GM10266 (cell line): Measurements from ENCODE around the gene NEK1.

Experiments
- DNase-seq: peaks from one replicate; pipeline ENCODE4 v3.0.0; 2012; ENCODE audit errors: extremely low spot score
- TF ChIP-seq, protein P1 (sequence below): IDR thresholded peaks from 2 replicates; pipeline ENCODE4 v1.5.1; 2012; ENCODE audit warnings: mild to moderate bottlenecking, low read depth; ENCODE audit not compliant: control insufficient read depth, insufficient read depth; ENCODE audit errors: missing control alignments

Gene NEK1

DNA sequence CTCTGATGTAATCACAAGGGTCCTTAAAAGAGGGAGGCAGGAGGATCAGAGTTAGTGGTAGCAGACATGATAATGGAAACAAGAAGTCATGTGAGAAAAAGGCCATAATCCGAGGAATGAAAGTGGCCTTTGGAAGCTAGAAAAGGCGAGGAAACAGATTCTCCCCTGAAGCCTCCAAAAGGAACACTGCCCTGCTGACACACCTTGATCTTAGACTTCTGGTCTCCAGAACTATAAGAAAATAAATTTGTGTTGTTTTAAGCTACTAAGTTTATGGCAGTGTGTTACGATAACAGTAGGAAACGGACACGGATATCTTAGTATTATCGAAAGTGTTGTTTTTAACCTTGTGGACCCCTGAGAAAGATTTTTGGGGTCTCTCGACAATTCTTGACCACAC is 32.4 kb upstream of the NEK1 start:
- no peak for DNase-seq
- TF ChIP-seq, protein P1, sequence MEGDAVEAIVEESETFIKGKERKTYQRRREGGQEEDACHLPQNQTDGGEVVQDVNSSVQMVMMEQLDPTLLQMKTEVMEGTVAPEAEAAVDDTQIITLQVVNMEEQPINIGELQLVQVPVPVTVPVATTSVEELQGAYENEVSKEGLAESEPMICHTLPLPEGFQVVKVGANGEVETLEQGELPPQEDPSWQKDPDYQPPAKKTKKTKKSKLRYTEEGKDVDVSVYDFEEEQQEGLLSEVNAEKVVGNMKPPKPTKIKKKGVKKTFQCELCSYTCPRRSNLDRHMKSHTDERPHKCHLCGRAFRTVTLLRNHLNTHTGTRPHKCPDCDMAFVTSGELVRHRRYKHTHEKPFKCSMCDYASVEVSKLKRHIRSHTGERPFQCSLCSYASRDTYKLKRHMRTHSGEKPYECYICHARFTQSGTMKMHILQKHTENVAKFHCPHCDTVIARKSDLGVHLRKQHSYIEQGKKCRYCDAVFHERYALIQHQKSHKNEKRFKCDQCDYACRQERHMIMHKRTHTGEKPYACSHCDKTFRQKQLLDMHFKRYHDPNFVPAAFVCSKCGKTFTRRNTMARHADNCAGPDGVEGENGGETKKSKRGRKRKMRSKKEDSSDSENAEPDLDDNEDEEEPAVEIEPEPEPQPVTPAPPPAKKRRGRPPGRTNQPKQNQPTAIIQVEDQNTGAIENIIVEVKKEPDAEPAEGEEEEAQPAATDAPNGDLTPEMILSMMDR, result no peak

DNA sequence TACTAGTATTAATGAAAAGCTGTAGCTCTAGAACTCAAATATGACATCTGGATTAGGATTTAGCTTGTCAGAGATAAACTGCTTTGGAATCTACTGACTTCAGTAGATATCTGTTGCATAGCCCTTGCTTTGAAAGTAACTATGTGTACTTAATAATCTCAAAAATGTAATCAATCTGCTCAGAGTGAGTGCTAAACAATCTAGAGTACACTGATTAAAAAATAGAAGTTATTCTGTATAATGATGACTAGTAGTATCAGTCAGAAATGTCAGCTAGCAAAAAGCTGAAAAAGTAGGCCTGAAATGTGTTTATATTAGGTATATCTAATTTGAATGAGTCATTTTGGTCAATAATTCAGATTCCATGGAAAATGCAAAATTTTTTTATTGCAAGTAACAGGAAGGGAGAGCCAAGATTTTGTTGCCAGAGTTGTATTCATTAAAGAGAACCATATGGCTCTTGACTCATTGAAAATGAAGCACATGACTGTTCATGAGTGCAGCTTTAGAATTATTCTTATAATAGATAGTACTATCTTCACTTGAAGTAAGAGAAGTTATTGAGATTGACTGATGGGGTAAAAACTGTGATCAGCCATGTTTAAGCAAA is 28.0 kb upstream of the NEK1 start:
- no peak for DNase-seq
- TF ChIP-seq, protein P1, result no peak

DNA sequence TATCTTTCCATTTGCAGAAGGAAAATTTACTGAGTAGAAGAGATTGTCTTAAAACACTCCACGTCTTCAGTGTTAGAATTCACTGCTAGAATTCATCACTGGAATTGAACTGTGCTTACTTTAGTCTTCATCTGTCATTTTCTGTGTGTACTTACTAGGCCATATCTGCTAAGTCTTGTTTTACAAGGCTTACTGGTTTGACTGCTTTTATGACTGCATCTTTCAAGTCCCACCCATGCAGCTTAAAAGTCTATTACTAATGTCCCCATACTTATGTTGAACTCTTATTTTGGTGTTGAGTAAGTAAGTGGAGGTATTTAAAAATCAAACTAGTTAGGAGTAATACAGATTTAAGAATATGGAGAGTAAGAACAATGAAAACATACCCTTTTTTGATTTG is 22.6 kb upstream of the NEK1 start:
- DNase-seq, result no peak
- TF ChIP-seq, protein P1, result no peak

DNA sequence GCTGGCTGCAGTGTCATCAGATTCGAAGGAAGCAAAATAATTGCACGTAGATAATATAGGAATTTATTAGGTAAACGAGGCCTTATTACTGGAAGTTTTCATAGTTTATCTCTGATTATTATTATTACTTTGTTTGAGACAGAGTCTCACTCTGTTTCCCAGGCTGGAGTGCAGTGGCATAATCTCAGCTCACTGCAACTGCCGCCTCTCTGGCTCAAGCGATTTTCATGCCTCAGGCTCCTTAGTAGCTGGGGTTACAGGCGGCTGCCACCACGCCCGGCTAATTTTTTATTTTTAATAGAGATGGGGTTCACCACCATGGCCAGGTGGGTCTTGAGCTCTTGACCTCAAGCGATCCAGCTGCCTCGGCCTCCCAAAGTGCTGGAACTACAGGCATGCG is 20.5 kb upstream of the NEK1 start:
- no peak for DNase-seq
- TF ChIP-seq, protein P1, result no peak

DNA sequence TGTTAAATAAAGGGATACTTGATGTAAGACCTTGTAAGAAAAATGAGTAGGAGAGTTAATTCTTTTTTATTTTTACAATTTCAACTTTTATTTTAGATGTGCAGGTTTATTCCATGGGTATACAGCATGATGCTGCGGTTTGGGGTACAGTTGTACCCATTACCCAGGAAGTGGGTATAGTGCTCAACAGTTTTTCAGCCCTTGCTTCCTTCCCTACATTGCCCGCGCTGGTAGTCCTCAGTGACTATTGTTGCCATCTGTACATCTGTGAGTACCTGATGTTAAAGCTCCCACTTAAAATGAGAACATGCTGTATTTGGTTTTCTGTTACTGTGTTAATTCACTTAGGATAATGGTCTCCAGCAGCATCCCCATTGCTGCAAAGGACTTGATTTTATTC is 17.7 kb upstream of the NEK1 start:
- TF ChIP-seq, protein P1, result no peak
- no peak for DNase-seq

DNA sequence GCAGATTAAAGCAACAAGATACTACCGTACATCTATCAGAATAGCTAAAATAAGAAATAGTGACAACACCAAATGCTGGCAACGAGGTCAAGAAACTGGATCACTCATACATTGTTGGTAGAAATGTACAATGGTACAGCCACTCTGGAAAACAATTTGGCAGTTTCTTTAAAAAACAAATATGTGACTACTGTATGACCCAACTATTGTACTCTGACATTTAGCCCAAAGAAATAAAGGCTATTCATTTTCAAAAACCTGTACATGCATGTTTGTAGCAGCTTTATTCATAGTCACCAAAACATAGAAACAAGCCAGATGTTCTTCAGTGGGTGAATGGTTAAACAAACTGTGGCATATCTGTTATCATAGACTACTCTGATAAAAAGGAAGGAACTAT is 16.2 kb upstream of the NEK1 start:
- DNase-seq, result no peak
- TF ChIP-seq, protein P1, result no peak

DNA sequence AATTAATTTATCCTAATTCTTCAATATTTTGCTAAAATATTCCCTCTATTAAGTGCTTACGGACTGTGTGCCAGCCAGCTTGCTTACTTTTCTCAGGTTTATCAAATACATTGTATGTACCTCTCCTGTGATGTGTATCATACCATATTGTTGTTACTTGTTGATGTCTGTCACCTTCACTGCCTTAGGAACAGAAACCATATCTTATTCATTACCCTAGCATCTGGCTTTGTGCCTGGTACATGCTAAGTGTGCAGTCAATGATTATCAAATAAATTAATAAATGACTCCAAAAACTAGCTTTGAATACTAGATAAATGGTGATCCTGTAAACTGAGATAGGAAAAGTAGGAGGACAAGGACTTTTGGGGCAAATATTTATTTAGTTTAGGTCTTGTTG is 14.9 kb upstream of the NEK1 start:
- DNase-seq, result no peak
- TF ChIP-seq, protein P1, result no peak
